HepG2 (cell line): ENCODE data around the gene NAT9. TPM values are rescaled to one million over a fixed set of nuclear protein-coding genes. Genes with fewer than 3 reads are reported as not detected.
A peak's percentile ranks its signal among the peaks of the same experiment; 100 is the strongest.

ENCODE experiments used
- ATAC-seq: fragments of 200-7000 bp; cut with Tn5 transposase; 3 replicates; pipeline ENCODE4 v1.9.1; 2020; ENCODE audit warnings: mild to moderate bottlenecking, moderate library complexity
- BruUV-seq: library from RNA; stranded (reverse); fragments of 400-500 nt; replicated peaks from 2 replicates; lab custom pipeline; 2021; lab: Mats Ljungman, UMichigan
- CTCF ChIA-PET: fragments of 300-600 bp; formaldehyde crosslinking; extraction: SDS; loops from one replicate; lab custom pipeline; 2021; ENCODE audit warnings: low total read pairs, inconsistent platforms, low intra/inter-chr PET ratio; lab: Yijun Ruan, JAX
- POLR2A ChIA-PET: fragments of 350-600 bp; sonication (Branson Sonifier 250); formaldehyde crosslinking; loops from one replicate; lab custom pipeline; 2020; ENCODE audit warnings: antibody characterized with exemption, inconsistent platforms; lab: Yijun Ruan, JAX
- DNase-seq: peaks from one replicate; pipeline ENCODE4 v3.0.0-alpha.2; 2015; ENCODE audit warnings: low spot score
- FAIRE-seq: peaks from 3 replicates; lab custom pipeline; 2011; peaks lifted over from hg19 to GRCh38; lab: Jason Lieb, UNC
- H2AFZ ChIP-seq: one replicate; pipeline ENCODE4 v1.6.1; 2011; ENCODE audit warnings: low read length, inconsistent platforms
- H3K27ac ChIP-seq: fragments of 300-600 bp; 3 replicates; pipeline ENCODE4 v1.8.0; 2011; ENCODE audit warnings: mixed run types, mild to moderate bottlenecking, mixed read lengths, low read length, inconsistent platforms; ENCODE audit not compliant: insufficient read depth; ENCODE audit errors: extremely low read length
- H3K27me3 ChIP-seq, 2 experiments: fragments of 200-600 bp in 1 of 2; 2 replicates in 1 of 2; 3 replicates in 1 of 2; pipeline versions ENCODE4 v1.6.0 to v1.8.0; 2011; ENCODE audit warnings: low read length in 2 of 2, mild to moderate bottlenecking in 2 of 2, moderate library complexity in 2 of 2, inconsistent platforms in 1 of 2; ENCODE audit not compliant: insufficient read depth in 2 of 2, control insufficient read depth in 1 of 2
- H3K36me3 ChIP-seq, 2 experiments: fragments of 200-600 bp in 1 of 2; replicated peaks in 1 of 2; 2 replicates in 1 of 2; 3 replicates in 1 of 2; pipeline versions ENCODE4 v1.5.1 to v1.8.0; 2011; ENCODE audit warnings: low read length in 2 of 2, inconsistent platforms in 1 of 2; ENCODE audit not compliant: insufficient read depth in 2 of 2, control insufficient read depth in 1 of 2
- H3K4me1 ChIP-seq: 2 replicates; pipeline ENCODE4 v1.5.1; 2012; ENCODE audit warnings: low read length, inconsistent platforms; ENCODE audit not compliant: insufficient read depth
- H3K4me2 ChIP-seq: 2 replicates; pipeline ENCODE4 v1.6.0; 2011; ENCODE audit warnings: low read depth, low read length, inconsistent platforms
- H3K4me3 ChIP-seq, 3 experiments: fragments of 200-600 bp in 1 of 3; sonication (generic), shearing (Covaris generic) in 1 of 3; replicated peaks in 1 of 3; 2 replicates each; pipeline ENCODE4 v1.5.1; 2011 to 2016; ENCODE audit warnings: low read length in 3 of 3, inconsistent platforms in 2 of 3, low read depth in 2 of 3, mild to moderate bottlenecking in 2 of 3, control low read depth in 1 of 3, mixed read lengths in 1 of 3; ENCODE audit not compliant: insufficient read depth in 1 of 3
- H3K79me2 ChIP-seq: one replicate; pipeline ENCODE4 v1.6.1; 2011; ENCODE audit warnings: low read length, inconsistent platforms; ENCODE audit not compliant: insufficient read depth
- H3K9ac ChIP-seq: 2 replicates; pipeline ENCODE4 v1.6.0; 2011; ENCODE audit warnings: mild to moderate bottlenecking, low read depth, low read length, inconsistent platforms; ENCODE audit not compliant: insufficient read depth
- H3K9me3 ChIP-seq: 2 replicates; pipeline ENCODE4 v1.5.1; 2012; ENCODE audit warnings: mild to moderate bottlenecking, low read length
- H4K20me1 ChIP-seq: 2 replicates; pipeline ENCODE4 v1.6.0; 2011; ENCODE audit warnings: inconsistent platforms, mild to moderate bottlenecking, low read length, moderate library complexity; ENCODE audit not compliant: insufficient read depth
- AGO2 ChIP-seq: fragments of 200-400 bp; formaldehyde crosslinking; optimal IDR thresholded peaks from 2 replicates; pipeline ENCODE3; 2017; ENCODE audit warnings: mild to moderate bottlenecking, low read depth, low read length, moderate library complexity
- ATF7-NPFF ChIP-seq: sonication (generic); formaldehyde crosslinking; IDR thresholded peaks from 2 replicates; pipeline ENCODE4 v1.8.1; 2023; ENCODE audit warnings: mild to moderate bottlenecking, low read depth, missing genetic modification reagents, moderate library complexity
- HMGXB4 ChIP-seq, 2 experiments: sonication (generic) in 1 of 2; formaldehyde crosslinking in 1 of 2; IDR thresholded peaks; 2 replicates each; pipeline versions ENCODE4 v1.4.0 to v1.6.1; 2018 to 2020; ENCODE audit warnings: missing genetic modification reagents in 2 of 2, borderline replicate concordance in 1 of 2, low read depth in 1 of 2, mild to moderate bottlenecking in 1 of 2, missing biosample characterization in 1 of 2
- NRL ChIP-seq: sonication (generic); formaldehyde crosslinking; IDR thresholded peaks from 2 replicates; pipeline ENCODE4 v1.5.0; 2020; ENCODE audit warnings: missing genetic modification reagents, mild to moderate bottlenecking, moderate library complexity, borderline replicate concordance
- RBM22 ChIP-seq: fragments of 200-400 bp; formaldehyde crosslinking; optimal IDR thresholded peaks from 2 replicates; pipeline ENCODE3; 2017; ENCODE audit warnings: mild to moderate bottlenecking, low read length, moderate library complexity
- UBTF ChIP-seq: sonication (generic); formaldehyde crosslinking; IDR thresholded peaks from 2 replicates; pipeline ENCODE4 v1.4.0; 2020; ENCODE audit warnings: mild to moderate bottlenecking, missing genetic modification reagents
- ZNF563 ChIP-seq: sonication (generic); formaldehyde crosslinking; IDR thresholded peaks from 2 replicates; pipeline ENCODE4 v1.8.0; 2022; ENCODE audit warnings: mild to moderate bottlenecking, moderate library complexity, missing genetic modification reagents
- ZNF687 ChIP-seq: sonication (generic); formaldehyde crosslinking; IDR thresholded peaks from 2 replicates; pipeline ENCODE4 v1.5.1; 2020; ENCODE audit warnings: mild to moderate bottlenecking, missing genetic modification reagents, moderate library complexity
- ZNF747 ChIP-seq: sonication (generic); formaldehyde crosslinking; IDR thresholded peaks from 2 replicates; pipeline ENCODE4 v1.8.1; 2023; ENCODE audit warnings: missing genetic modification reagents, mild to moderate bottlenecking, borderline replicate concordance
- WGBS: methylation state at CpG from one replicate; pipeline ENCODE4 v1.1.6; 2017; ENCODE audit warnings: low lambda C conversion rate; 5-methylcytosine and 5-hydroxymethylcytosine counted together
- in situ Hi-C: cut with HindIII; loops from 2 replicates; pipeline ENCODE4 v1.10.0; 2017; ENCODE audit warnings: low pct_unique_long_range_greater_than_20kb; ENCODE audit not compliant: extremely low pct_ligation_motif_present
- intact Hi-C: fragments of 100-400 bp; cut with micrococcal nuclease; formaldehyde crosslinking; loops from one replicate; pipeline ENCODE4 v1.10.0; 2022; ENCODE audit not compliant: unreplicated experiment
- polyA plus RNA-seq, 8 experiments: library from polyadenylated mRNA; depleted of rRNA in 3 of 8; stranded (reverse) in 7 of 8; unstranded in 1 of 8; fragments of >200 nt; fragmentation: Illumina TruSeq in 4 of 8; extraction: Trizol in 4 of 8; gene quantifications; 2 replicates each; pipeline versions ENCODE4 v1.2.1 to v1.2.3, GENCODE V29; 2011 to 2016; ENCODE audit warnings: low read depth in 4 of 8, missing spikeins in 1 of 8, mixed read lengths in 1 of 8; ENCODE audit not compliant: insufficient read depth in 1 of 8
- total RNA-seq, 5 experiments: library from RNA; depleted of rRNA; stranded (reverse); fragments of >200 nt; fragmentation: Illumina TruSeq; extraction: Trizol; gene quantifications; 2 replicates each; pipeline ENCODE4 v1.2.3, GENCODE V29; 2016; ENCODE audit warnings: low read depth in 1 of 5

The NAT9 gene
- total and polyA plus RNA-seq, 2 of the 13 experiments (the other 11 are each of a cell fraction or from before 2014, with no cell fraction given): 39.7 to 44.2 TPM

GRCh38 chr17:74755533-74755932 lies 20.6 kb downstream of the NAT9 start:
- Histone ChIP-seq H3K27ac (no peak overlapping the region), H3K27me3 (no peaks in the 10 kb centered on the region), H3K9me3 (no peaks in the 10 kb centered on the region), H2AFZ (no peak overlapping the region), H3K36me3 (peaks cover 22 to 57% of the 10 kb centered on the region in 2 experiments), H3K4me3 (no peak overlapping the region), H3K79me2 (peaks cover 98% of the 10 kb centered on the region)
- POLR2A ChIA-PET: interaction anchor here (1.5 to 29.3 kb wide), 4 partner anchors 1 to 118 kb away, joined by 7 to 1459 read pairs (median 840); partner anchors contain the start of genes FDXR, NAT9, NHERF1 and RAB37
- no peak for ATAC-seq
- CTCF ChIA-PET: interaction anchor here (1.1 kb wide), 1 partner anchor 11 kb away, joined by 4 read pairs; no protein-coding TSS in a partner anchor
- TF ChIP-seq UBTF (no peak), RBM22 (peak; percentile 54), HMGXB4 (CRISPR knock-in tag; IDR thresholded peaks at IDR 0.05; ENCODE audit: borderline replicate concordance in 1 of 2, low read depth in 1 of 2) (no peak), NRL (CRISPR knock-in tag) (no peak), ATF7-NPFF (CRISPR knock-in tag) (no peak), ZNF747 (CRISPR knock-in tag) (no peak), ZNF687 (CRISPR knock-in tag) (peak; percentile 32; the same call in 1 of the 2 replicates), AGO2 (peak; percentile 50), ZNF563 (CRISPR knock-in tag) (no peak)
- TF ChIP-seq, all 625 proteins: peak for 3
- Histone ChIP-seq H4K20me1 (peaks cover 72% of the 10 kb centered on the region), H3K4me1 (peaks cover 99% of the 10 kb centered on the region), H3K4me2 (no peak overlapping the region), H3K9ac (no peak overlapping the region)
- 92% methylated on average over 8 of the region's 8 CpGs for WGBS
- in situ Hi-C loops (loop anchor here (10.0 kb wide), 1 partner anchor 321 kb away; the partner anchor contains the start of gene GPRC5C), intact Hi-C loops (no loop called here)
- no peak for DNase-seq
- no TSS peak for BruUV-seq
- FAIRE-seq: no peak
